GM12874 (cell line): ENCODE measurements around the gene MRPL53.

Experiments
- CTCF ChIP-seq: IDR thresholded peaks from 2 replicates; pipeline ENCODE4 v1.5.1; 2011; ENCODE audit warnings: low read depth, mild to moderate bottlenecking, control low read depth, low read length, moderate library complexity; ENCODE audit not compliant: insufficient read depth

MRPL53 gene

DNA sequence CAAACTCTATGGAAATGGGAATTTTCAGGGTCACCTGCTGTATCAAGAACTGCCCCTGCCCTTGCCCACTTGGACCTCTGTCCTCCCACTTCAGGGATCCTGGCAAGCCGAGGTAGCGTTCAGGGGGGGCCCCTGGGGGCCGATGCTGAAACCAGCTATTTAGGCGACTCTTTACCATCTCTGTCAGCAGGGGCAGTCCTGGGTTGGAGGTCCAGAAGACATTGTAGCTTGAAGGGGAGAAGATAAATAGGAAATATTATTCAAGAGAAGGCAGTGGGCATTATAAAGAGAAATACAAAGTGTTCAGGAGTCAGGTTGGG lies 9.7 kb downstream of the MRPL53 start:
- no peak for TF ChIP-seq CTCF

GRCh38 chr2:74462054-74462785 lies 10.3 kb downstream of the MRPL53 start:
- no peak for TF ChIP-seq CTCF

DNA sequence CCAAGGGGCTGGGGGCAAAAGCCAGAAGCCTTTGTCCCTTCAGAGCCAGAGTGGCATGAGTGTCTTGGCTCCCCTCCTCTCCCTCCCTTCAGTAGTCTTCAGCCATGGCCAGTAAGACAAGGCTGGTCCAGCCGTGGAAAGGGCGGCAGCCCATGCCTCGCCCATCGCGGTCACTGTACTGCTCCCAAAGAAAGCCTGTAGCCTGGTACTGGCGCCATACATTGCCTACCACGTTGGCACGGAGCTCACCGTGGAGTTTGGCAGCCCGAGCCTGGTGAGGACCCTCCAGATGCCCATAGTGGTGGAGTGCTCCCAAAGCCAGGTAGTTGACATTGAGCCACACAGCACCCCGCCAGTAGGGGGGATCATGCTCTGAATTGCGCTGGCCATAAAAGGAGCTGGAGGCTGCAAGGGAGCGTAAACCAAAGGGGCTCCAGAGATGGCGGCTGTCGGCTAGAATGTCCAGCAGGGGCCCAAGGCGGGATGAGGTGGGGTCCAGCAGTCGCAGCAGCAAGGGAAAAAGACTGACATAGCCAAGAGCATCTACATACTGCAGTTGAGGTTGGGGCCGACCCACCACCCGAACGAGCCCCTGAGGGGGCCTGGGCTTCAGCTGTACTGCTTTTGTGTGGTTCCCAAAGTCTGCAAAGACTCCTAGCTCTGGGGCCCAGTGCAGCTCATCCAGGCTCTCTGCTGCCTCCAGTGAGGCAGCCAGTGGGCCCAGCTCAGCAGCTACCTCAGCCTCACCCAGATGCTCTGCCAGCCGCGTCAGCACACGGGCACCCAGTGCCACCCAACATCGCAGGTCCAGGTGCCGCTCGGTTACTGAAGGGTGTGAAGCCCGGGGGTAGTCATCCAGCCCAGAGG lies 11.1 kb downstream of the MRPL53 start:
- TF ChIP-seq CTCF = no peak

GRCh38 chr2:74458938-74459363 lies 13.5 kb downstream of the MRPL53 start:
- TF ChIP-seq CTCF = no peak

DNA sequence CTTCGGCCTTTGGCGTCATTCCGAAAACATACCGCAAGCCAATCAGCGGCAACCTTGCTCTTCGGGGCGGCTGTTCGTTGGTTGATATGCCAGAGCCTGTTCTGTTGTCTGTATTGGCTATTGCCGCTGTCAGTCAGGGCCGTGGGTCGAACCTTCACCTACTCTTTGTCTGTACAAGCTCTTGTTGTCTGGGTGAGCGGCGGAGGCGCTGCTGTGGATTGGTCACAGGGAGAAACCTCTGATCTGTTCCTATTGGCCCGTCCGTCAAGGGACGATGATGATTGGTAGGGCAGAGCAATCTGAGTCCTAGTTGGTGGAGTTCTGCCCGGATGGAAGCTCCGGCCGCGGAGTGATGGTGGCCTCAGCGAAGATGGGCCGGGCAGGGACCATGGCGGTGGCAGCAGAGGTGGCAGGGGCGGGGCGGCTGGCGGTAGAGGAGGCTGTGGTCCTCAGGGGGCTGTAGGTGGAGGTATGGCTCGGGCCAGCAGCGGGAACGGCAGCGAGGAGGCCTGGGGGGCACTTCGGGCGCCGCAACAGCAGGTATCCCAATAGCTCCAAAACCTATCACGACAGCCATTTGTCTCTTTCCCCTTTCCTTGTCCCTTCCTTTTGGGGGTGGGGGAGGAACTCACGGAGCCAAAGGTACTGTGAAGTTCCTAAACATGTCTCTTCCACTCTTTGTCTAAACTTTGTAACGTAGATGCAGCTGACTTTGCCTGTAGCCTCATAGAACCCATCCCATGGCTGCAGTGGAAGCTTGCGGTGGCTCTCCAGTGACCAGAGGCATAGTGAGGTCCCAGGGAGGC lies 14.1 kb downstream of the MRPL53 start, which contains the start of gene WBP1:
TSS of gene WBP1 (plus strand) at position 307 of the 806 bp plus-strand sequence. CDS start at position 472, 165 bp downstream.
- no peak for TF ChIP-seq CTCF

DNA sequence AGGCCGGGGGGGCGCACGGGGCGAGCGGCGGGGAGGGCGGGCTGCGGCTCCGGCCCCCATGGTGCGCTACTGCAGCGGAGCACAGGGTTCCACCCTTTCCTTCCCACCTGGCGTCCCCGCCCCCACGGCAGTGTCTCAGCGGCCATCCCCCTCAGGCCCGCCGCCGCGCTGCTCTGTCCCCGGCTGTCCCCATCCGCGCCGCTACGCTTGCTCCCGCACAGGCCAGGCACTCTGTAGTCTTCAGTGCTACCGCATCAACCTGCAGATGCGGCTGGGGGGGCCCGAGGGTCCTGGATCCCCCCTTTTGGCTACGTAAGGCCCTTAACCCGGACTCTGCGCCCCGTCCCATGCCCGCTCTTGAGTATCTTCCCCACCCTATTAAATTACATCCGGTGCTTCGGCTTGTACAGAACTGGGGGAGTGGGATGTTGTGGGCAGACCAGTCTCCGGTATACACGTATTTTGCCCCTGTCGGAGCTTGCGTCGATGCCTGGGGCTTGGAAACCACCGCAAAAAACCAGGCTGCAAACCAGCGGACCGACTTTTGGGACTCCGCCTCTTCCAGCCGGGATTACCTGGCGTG lies 14.8 kb downstream of the MRPL53 start:
- TF ChIP-seq CTCF = no peak
